PC-3 (cell line): ENCODE results near the gene MVK. TPM values are rescaled to one million over a fixed set of nuclear protein-coding genes. Genes with fewer than 3 reads are reported as not detected.

ENCODE experiments used
- ATAC-seq: fragments of 200-7000 bp; cut with Tn5 transposase; 2 replicates; pipeline ENCODE4 v1.9.1; 2020; ENCODE audit warnings: mild to moderate bottlenecking, moderate library complexity
- BruUV-seq: library from RNA; stranded (reverse); fragments of 400-500 nt; replicated peaks from 2 replicates; lab custom pipeline; 2021; lab: Mats Ljungman, UMichigan
- CTCF ChIA-PET: fragments of 300-600 bp; sonication (Branson Sonifier 250); formaldehyde crosslinking; loops from one replicate; lab custom pipeline; 2022; ENCODE audit warnings: antibody characterized with exemption; lab: Charles Lee
- POLR2A ChIA-PET: fragments of 300-600 bp; sonication (Branson Sonifier 250); formaldehyde crosslinking; loops from one replicate; lab custom pipeline; 2022; ENCODE audit warnings: antibody characterized with exemption; ENCODE audit not compliant: unreplicated experiment; lab: Charles Lee
- DNase-seq: peaks from one replicate; pipeline ENCODE4 v3.0.0-alpha.2; 2015
- H2AFZ ChIP-seq: fragments of 300-600 bp; sonication (generic); 2 replicates; pipeline ENCODE4 v1.6.0; 2016; ENCODE audit warnings: antibody characterized with exemption, low read length
- H3F3A ChIP-seq: fragments of 300-600 bp; sonication (generic); one replicate; pipeline ENCODE4 v1.6.0; 2017; ENCODE audit warnings: antibody characterized with exemption, low read length, control low read depth, mild to moderate bottlenecking; ENCODE audit not compliant: unreplicated experiment
- H3K27ac ChIP-seq: fragments of 300-600 bp; sonication (generic); 2 replicates; pipeline ENCODE4 v1.5.1; 2016; ENCODE audit warnings: mild to moderate bottlenecking, low read length
- H3K27me3 ChIP-seq: fragments of 300-600 bp; sonication (generic); 2 replicates; pipeline ENCODE4 v1.6.1; 2016; ENCODE audit warnings: low read length, mixed read lengths
- H3K36me3 ChIP-seq: fragments of 300-600 bp; sonication (generic); 2 replicates; pipeline ENCODE4 v1.6.1; 2016; ENCODE audit warnings: low read depth, mixed run types, low read length, mixed read lengths
- H3K4me1 ChIP-seq: fragments of 300-600 bp; sonication (generic); 2 replicates; pipeline ENCODE4 v1.5.1; 2016; ENCODE audit warnings: low read length; ENCODE audit not compliant: insufficient read depth
- H3K4me2 ChIP-seq: fragments of 300-600 bp; sonication (generic); 2 replicates; pipeline ENCODE4 v1.6.0; 2016; ENCODE audit warnings: low read length
- H3K4me3 ChIP-seq: fragments of 300-600 bp; sonication (generic); 2 replicates; pipeline ENCODE4 v1.5.1; 2016; ENCODE audit warnings: mild to moderate bottlenecking, low read length, mixed read lengths
- H3K79me2 ChIP-seq: fragments of 300-600 bp; sonication (generic); 2 replicates; pipeline ENCODE4 v1.6.1; 2017; ENCODE audit warnings: low read length, mixed read lengths
- H3K9ac ChIP-seq: fragments of 300-600 bp; sonication (generic); 2 replicates; pipeline ENCODE4 v1.6.0; 2016; ENCODE audit warnings: mild to moderate bottlenecking, low read length
- H3K9me2 ChIP-seq: fragments of 300-600 bp; sonication (generic); replicated peaks from 2 replicates; pipeline ENCODE4 v1.6.1; 2016; ENCODE audit warnings: mixed run types, low read length, mixed read lengths
- H3K9me3 ChIP-seq: fragments of 300-600 bp; sonication (generic); 2 replicates; pipeline ENCODE4 v1.6.1; 2016; ENCODE audit warnings: low read length, mixed read lengths
- H4K20me1 ChIP-seq: fragments of 300-600 bp; sonication (generic); 2 replicates; pipeline ENCODE4 v1.6.1; 2016; ENCODE audit warnings: low read length, mixed read lengths
- EZH2 ChIP-seq: fragments of 300-600 bp; sonication (generic); IDR thresholded peaks from one replicate; pipeline ENCODE4 v1.6.1; 2017; ENCODE audit warnings: antibody characterized with exemption, mild to moderate bottlenecking, low read length; ENCODE audit not compliant: unreplicated experiment
- EZH2phosphoT487 ChIP-seq: fragments of 300-600 bp; sonication (generic); IDR thresholded peaks from 2 replicates; pipeline ENCODE4 v1.6.1; 2018; ENCODE audit warnings: mild to moderate bottlenecking, antibody characterized with exemption, low read length, borderline replicate concordance
- intact Hi-C: fragments of 100-400 bp; cut with micrococcal nuclease; formaldehyde crosslinking; loops from 2 replicates; pipeline ENCODE4 v1.9.0; 2023
- total RNA-seq: library from RNA; depleted of rRNA; stranded (reverse); fragments of >200 nt; gene quantifications from 2 replicates; pipeline ENCODE4 v1.2.3, GENCODE V29; 2014
- TF ChIP-seq, protein P1 (sequence below): fragments of 300-600 bp; sonication (generic); conservative IDR thresholded peaks from 2 replicates; pipeline ENCODE4 v1.5.1; 2017; ENCODE audit warnings: antibody characterized with exemption, low read depth, mild to moderate bottlenecking, low read length

Gene MVK
- total RNA-seq, 1 experiment from 2014 or later: 47.8 TPM

DNA sequence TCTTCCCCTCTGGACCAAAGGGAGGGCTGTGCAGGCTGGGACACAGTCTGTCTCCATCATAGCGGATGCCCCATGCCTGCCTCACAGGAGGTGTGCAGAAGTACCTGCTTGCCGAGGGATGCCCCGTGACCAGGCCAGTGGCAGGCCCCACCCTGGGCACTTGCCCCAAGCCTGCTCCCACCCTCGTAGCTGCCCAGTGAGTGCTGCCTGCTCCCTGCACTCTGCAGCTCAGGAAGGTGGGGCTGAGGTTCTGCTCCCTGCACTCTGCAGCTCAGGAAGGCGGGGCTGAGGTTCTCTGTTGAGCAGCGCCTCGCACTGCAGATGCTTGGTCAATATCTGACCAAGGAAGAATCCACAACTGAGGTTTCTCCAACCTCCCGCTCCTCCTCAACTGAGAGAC lies 7.2 kb upstream of the MVK start:
- DNase-seq (no peak), ATAC-seq (no peak)
- no TSS peak for BruUV-seq
- Histone ChIP-seq H3K9ac (no peak overlapping the region), H3K27ac (no peak overlapping the region), H3K79me2 (no peaks in the 10 kb centered on the region), H3K36me3 (peaks cover 15% of the 10 kb centered on the region), H3K4me2 (no peak overlapping the region), H3K27me3 (no peaks in the 10 kb centered on the region), H2AFZ (no peak overlapping the region), H3F3A (no peaks in the 10 kb centered on the region), H3K9me2 (no peaks in the 10 kb centered on the region), H3K4me3 (no peak overlapping the region), H3K9me3 (no peaks in the 10 kb centered on the region), H4K20me1 (no peaks in the 10 kb centered on the region), H3K4me1 (no peaks in the 10 kb centered on the region)
- CTCF ChIA-PET: no interaction called here
- no peak for TF ChIP-seq EZH2phosphoT487
- TF ChIP-seq, protein P1, sequence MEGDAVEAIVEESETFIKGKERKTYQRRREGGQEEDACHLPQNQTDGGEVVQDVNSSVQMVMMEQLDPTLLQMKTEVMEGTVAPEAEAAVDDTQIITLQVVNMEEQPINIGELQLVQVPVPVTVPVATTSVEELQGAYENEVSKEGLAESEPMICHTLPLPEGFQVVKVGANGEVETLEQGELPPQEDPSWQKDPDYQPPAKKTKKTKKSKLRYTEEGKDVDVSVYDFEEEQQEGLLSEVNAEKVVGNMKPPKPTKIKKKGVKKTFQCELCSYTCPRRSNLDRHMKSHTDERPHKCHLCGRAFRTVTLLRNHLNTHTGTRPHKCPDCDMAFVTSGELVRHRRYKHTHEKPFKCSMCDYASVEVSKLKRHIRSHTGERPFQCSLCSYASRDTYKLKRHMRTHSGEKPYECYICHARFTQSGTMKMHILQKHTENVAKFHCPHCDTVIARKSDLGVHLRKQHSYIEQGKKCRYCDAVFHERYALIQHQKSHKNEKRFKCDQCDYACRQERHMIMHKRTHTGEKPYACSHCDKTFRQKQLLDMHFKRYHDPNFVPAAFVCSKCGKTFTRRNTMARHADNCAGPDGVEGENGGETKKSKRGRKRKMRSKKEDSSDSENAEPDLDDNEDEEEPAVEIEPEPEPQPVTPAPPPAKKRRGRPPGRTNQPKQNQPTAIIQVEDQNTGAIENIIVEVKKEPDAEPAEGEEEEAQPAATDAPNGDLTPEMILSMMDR: no peak
- TF ChIP-seq EZH2: no peak
- POLR2A ChIA-PET: no interaction called here
- intact Hi-C loops: no loop called here

DNA sequence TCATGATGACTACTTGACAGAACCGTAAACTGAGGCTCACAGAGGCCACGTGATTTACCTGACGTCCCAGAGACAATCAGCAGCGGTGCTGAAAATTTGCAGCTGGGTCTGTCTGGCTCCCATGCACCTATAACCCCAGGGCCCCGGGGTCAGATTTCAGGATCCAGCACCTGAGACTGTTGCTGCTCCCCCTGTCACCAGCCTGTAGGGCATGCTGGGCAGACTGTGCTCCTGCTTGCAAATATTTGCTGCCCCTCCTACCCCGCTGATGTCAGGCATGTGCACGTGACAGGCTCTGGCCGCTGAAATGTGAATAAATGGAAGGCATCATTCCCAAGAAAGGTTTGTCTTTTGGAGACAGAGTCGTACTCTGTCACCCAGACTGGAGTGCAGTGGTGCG lies 6.3 kb upstream of the MVK start:
- no TSS peak for BruUV-seq
- ATAC-seq: no peak

DNA sequence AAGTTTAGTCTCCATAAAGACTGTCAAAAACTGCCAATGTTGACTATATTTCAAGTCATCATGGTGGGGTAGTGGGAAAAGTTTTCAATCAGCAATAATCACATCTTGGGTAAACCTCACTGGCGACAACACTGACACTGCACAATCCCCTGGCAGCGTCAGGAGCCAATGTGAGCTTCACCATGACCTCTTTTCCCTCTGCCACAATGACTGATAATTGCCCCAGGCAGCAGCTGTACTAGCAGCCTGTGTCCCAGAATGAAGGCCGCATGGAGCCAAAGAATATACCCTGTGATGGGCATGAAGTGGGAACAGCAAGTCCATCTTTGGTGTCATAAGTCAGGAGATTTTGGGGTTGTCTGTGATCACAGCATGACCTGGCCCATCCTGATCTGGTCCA lies 5.6 kb upstream of the MVK start:
- Histone ChIP-seq H3K27me3 (no peaks in the 10 kb centered on the region), H2AFZ (no peak overlapping the region), H3K27ac (no peak overlapping the region), H3F3A (no peaks in the 10 kb centered on the region), H3K36me3 (peaks cover 14% of the 10 kb centered on the region), H3K4me1 (peaks cover 7% of the 10 kb centered on the region), H3K9me3 (no peaks in the 10 kb centered on the region), H3K4me3 (no peak overlapping the region), H4K20me1 (no peaks in the 10 kb centered on the region), H3K9ac (no peak overlapping the region), H3K4me2 (no peak overlapping the region), H3K79me2 (peaks cover 6% of the 10 kb centered on the region), H3K9me2 (no peaks in the 10 kb centered on the region)
- CTCF ChIA-PET: no interaction called here
- intact Hi-C loops: no loop called here
- BruUV-seq: no TSS peak
- TF ChIP-seq EZH2phosphoT487: no peak
- POLR2A ChIA-PET: no interaction called here
- ATAC-seq (no peak), DNase-seq (no peak)

More for the DNA sequence above, 6.3 kb upstream of the MVK start:
- no peaks in the 10 kb centered on the region for H3K27me3 ChIP-seq
- H3F3A ChIP-seq: no peaks in the 10 kb centered on the region
- peaks cover 15% of the 10 kb centered on the region for H3K36me3 ChIP-seq
- no peak for TF ChIP-seq EZH2phosphoT487
- TF ChIP-seq, protein P1: no peak
- TF ChIP-seq EZH2: no peak
- H3K9me2 ChIP-seq: no peaks in the 10 kb centered on the region
- H3K4me2 ChIP-seq: no peak overlapping the region
- no peak overlapping the region for H3K9ac ChIP-seq
- H3K4me1 ChIP-seq: peaks cover under 1% of the 10 kb centered on the region; the same call in 1 of the 2 replicates
- intact Hi-C loops: no loop called here
- no peak overlapping the region for H3K4me3 ChIP-seq
- no peaks in the 10 kb centered on the region for H3K9me3 ChIP-seq
- no peak overlapping the region for H2AFZ ChIP-seq
- POLR2A ChIA-PET: no interaction called here
- H3K79me2 ChIP-seq: no peaks in the 10 kb centered on the region
- H3K27ac ChIP-seq: no peak overlapping the region
- DNase-seq: no peak
- CTCF ChIA-PET: no interaction called here
- H4K20me1 ChIP-seq: no peaks in the 10 kb centered on the region
